Activated naive CD8-positive, alpha-beta T cell treated with anti-CD3 and anti-CD28 coated beads, Interleukin-2, amount 50 U/mL, for 16 hours (primary cell): Measurements from ENCODE around the gene STEAP2.

Experiments
- DNase-seq: peaks from one replicate; pipeline ENCODE4 v3.0.0-alpha.2; 2020; ENCODE audit warnings: low read depth, low spot score

Gene STEAP2

GRCh38 chr7:90270431-90271178 is 59.1 kb downstream of the STEAP2 start:
- no peak for DNase-seq

GRCh38 chr7:90271753-90272152 is 60.2 kb downstream of the STEAP2 start:
- no peak for DNase-seq

- no peak for DNase-seq
Measured at GRCh38 chr7:90272242-90272641, 60.7 kb downstream of the STEAP2 start.

GRCh38 chr7:90274161-90274560 is 62.6 kb downstream of the STEAP2 start:
- no peak for DNase-seq

GRCh38 chr7:90276033-90276728 is 64.6 kb downstream of the STEAP2 start:
- no peak for DNase-seq
